IPS-18a (cell line): ENCODE measurements around the gene HS2ST1.

ENCODE experiments used
- H3K27ac ChIP-seq: one replicate; pipeline ENCODE4 v1.5.1; 2013; ENCODE audit warnings: low read length
- H3K27me3 ChIP-seq: one replicate; pipeline ENCODE4 v1.6.1; 2013; ENCODE audit warnings: mild to moderate bottlenecking, low read length; ENCODE audit not compliant: control insufficient read depth, insufficient read depth
- H3K36me3 ChIP-seq: one replicate; pipeline ENCODE4 v1.6.1; 2013; ENCODE audit warnings: low read depth, low read length; ENCODE audit not compliant: control insufficient read depth
- H3K4me1 ChIP-seq: one replicate; pipeline ENCODE4 v1.6.1; 2013; ENCODE audit warnings: low read depth, low read length; ENCODE audit not compliant: control insufficient read depth
- H3K4me3 ChIP-seq: one replicate; pipeline ENCODE4 v1.5.1; 2013; ENCODE audit warnings: low read length
- H3K9ac ChIP-seq: one replicate; pipeline ENCODE4 v1.6.1; 2013; ENCODE audit warnings: mild to moderate bottlenecking, low read length, moderate library complexity
- H3K9me3 ChIP-seq: one replicate; pipeline ENCODE4 v1.6.1; 2013; ENCODE audit warnings: low read depth, low read length; ENCODE audit not compliant: control insufficient read depth

Gene HS2ST1

GRCh38 chr1:87147851-87148250 is 233.4 kb downstream of the HS2ST1 start:
- H3K4me1 ChIP-seq: peaks cover 33% of the 10 kb centered on the region
- no peaks in the 10 kb centered on the region for H3K9me3 ChIP-seq
- H3K27ac ChIP-seq: no peak overlapping the region
- H3K9ac ChIP-seq: no peak overlapping the region
- no peak overlapping the region for H3K4me3 ChIP-seq
- peaks cover 15% of the 10 kb centered on the region for H3K27me3 ChIP-seq
- H3K36me3 ChIP-seq: no peaks in the 10 kb centered on the region

GRCh38 chr1:87148661-87149060 is 234.2 kb downstream of the HS2ST1 start:
- peaks cover 19% of the 10 kb centered on the region for H3K27me3 ChIP-seq
- H3K9ac ChIP-seq: no peak overlapping the region
- H3K4me1 ChIP-seq: peaks cover 33% of the 10 kb centered on the region
- H3K36me3 ChIP-seq: no peaks in the 10 kb centered on the region
- no peak overlapping the region for H3K27ac ChIP-seq
- H3K4me3 ChIP-seq: no peak overlapping the region
- no peaks in the 10 kb centered on the region for H3K9me3 ChIP-seq

- Histone ChIP-seq H3K27ac (no peak overlapping the region), H3K4me3 (no peak overlapping the region), H3K36me3 (no peaks in the 10 kb centered on the region), H3K9me3 (no peaks in the 10 kb centered on the region), H3K4me1 (peaks cover 33% of the 10 kb centered on the region), H3K27me3 (peaks cover 19% of the 10 kb centered on the region), H3K9ac (no peak overlapping the region)
Measured at GRCh38 chr1:87149241-87150041, 235.0 kb downstream of the HS2ST1 start.

GRCh38 chr1:87150143-87150542 is 235.7 kb downstream of the HS2ST1 start:
- no peak overlapping the region for H3K27ac ChIP-seq
- H3K27me3 ChIP-seq: peaks cover 19% of the 10 kb centered on the region
- H3K9me3 ChIP-seq: no peaks in the 10 kb centered on the region
- peaks cover 33% of the 10 kb centered on the region for H3K4me1 ChIP-seq
- no peaks in the 10 kb centered on the region for H3K36me3 ChIP-seq
- H3K4me3 ChIP-seq: no peak overlapping the region
- no peak overlapping the region for H3K9ac ChIP-seq

GRCh38 chr1:87151500-87152421 is 237.3 kb downstream of the HS2ST1 start:
- peaks cover 19% of the 10 kb centered on the region for H3K27me3 ChIP-seq
- H3K4me1 ChIP-seq: peaks cover 33% of the 10 kb centered on the region
- H3K4me3 ChIP-seq: peak overlapping the region; percentile 50
- H3K9me3 ChIP-seq: no peaks in the 10 kb centered on the region
- no peaks in the 10 kb centered on the region for H3K36me3 ChIP-seq
- H3K9ac ChIP-seq: no peak overlapping the region
- no peak overlapping the region for H3K27ac ChIP-seq

GRCh38 chr1:87154384-87154783 is 239.9 kb downstream of the HS2ST1 start:
- Histone ChIP-seq H3K27me3 (peaks cover 14% of the 10 kb centered on the region), H3K4me1 (peaks cover 25% of the 10 kb centered on the region), H3K4me3 (no peak overlapping the region), H3K36me3 (no peaks in the 10 kb centered on the region), H3K9ac (no peak overlapping the region), H3K9me3 (no peaks in the 10 kb centered on the region), H3K27ac (no peak overlapping the region)

DNA sequence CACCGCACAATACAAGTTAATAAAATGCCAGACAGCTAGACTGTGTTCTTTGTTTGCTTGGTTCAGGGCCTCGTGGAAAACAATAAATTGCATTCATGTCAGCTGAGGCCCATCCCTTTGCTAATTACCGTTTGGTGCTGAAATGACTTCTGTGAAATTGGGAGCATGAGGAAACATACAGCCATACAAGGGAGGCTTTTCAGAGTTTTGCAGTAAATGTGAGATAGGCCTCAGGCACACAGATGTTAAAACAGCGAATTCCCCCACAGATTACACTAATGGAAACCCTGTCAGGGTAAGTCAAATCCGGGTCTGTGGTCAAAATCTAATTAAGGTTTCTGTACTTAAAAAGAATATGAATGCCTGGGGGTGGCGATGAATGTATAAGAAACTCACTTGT is 240.7 kb downstream of the HS2ST1 start:
- no peaks in the 10 kb centered on the region for H3K9me3 ChIP-seq
- peaks cover 14% of the 10 kb centered on the region for H3K27me3 ChIP-seq
- no peak overlapping the region for H3K27ac ChIP-seq
- H3K4me1 ChIP-seq: peaks cover 17% of the 10 kb centered on the region
- H3K4me3 ChIP-seq: no peak overlapping the region
- no peak overlapping the region for H3K9ac ChIP-seq
- H3K36me3 ChIP-seq: no peaks in the 10 kb centered on the region

DNA sequence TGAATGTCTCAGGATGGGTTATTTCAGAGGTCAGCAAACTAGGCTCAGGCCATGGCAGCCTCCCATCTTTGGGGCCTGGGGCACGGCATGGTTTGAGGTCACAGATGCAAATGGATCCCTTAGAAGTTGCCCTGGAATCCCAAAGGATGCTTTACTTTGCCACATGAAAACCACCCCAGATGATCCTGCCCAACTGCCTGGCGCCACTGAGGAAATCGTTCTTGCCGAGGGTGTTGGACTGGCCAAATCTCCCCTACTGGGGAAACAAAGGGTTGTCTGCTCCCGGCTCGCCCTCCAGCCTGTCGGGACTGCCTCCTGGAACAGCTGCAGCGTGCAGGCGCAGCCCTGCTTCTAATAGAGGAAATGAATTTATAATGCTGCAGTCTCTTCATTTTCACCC is 241.2 kb downstream of the HS2ST1 start:
- no peaks in the 10 kb centered on the region for H3K36me3 ChIP-seq
- H3K27me3 ChIP-seq: peaks cover 14% of the 10 kb centered on the region
- H3K4me3 ChIP-seq: no peak overlapping the region
- H3K9me3 ChIP-seq: no peaks in the 10 kb centered on the region
- no peak overlapping the region for H3K9ac ChIP-seq
- peaks cover 15% of the 10 kb centered on the region for H3K4me1 ChIP-seq
- H3K27ac ChIP-seq: no peak overlapping the region

- Histone ChIP-seq H3K9ac (no peak overlapping the region), H3K4me1 (peaks cover 11% of the 10 kb centered on the region), H3K27me3 (peaks cover 11% of the 10 kb centered on the region), H3K9me3 (no peaks in the 10 kb centered on the region), H3K4me3 (no peak overlapping the region), H3K36me3 (no peaks in the 10 kb centered on the region), H3K27ac (no peak overlapping the region)
Measured at GRCh38 chr1:87156124-87156523, 241.7 kb downstream of the HS2ST1 start.

GRCh38 chr1:87159378-87159915 is 245.0 kb downstream of the HS2ST1 start:
- H3K27ac ChIP-seq: no peak overlapping the region
- H3K9me3 ChIP-seq: no peaks in the 10 kb centered on the region
- no peak overlapping the region for H3K4me3 ChIP-seq
- no peaks in the 10 kb centered on the region for H3K36me3 ChIP-seq
- no peaks in the 10 kb centered on the region for H3K4me1 ChIP-seq
- H3K27me3 ChIP-seq: no peaks in the 10 kb centered on the region
- no peak overlapping the region for H3K9ac ChIP-seq
